IMR-90 (cell line): Measurements from ENCODE around the gene C19orf73.

Experiments
- CHD1 ChIP-seq: IDR thresholded peaks from 2 replicates; pipeline ENCODE4 v1.6.1; 2012; ENCODE audit warnings: low read depth, low read length, improper control_type of control experiment
- MAZ ChIP-seq: IDR thresholded peaks from 2 replicates; pipeline ENCODE4 v1.6.1; 2012; ENCODE audit warnings: low read depth, mild to moderate bottlenecking, low read length, improper control_type of control experiment, moderate library complexity, borderline replicate concordance
- NFE2L2 ChIP-seq: fragments of 150-350 bp; IDR thresholded peaks from 2 replicates; pipeline ENCODE4 v1.6.1; 2016; ENCODE audit warnings: low read depth, mild to moderate bottlenecking, low read length
- POLR2A ChIP-seq: IDR thresholded peaks from 2 replicates; pipeline ENCODE4 v1.6.1; 2012; ENCODE audit warnings: mild to moderate bottlenecking, low read depth, low read length
- RFX5 ChIP-seq: IDR thresholded peaks from 2 replicates; pipeline ENCODE4 v1.8.0; 2012; ENCODE audit warnings: low read depth, mild to moderate bottlenecking, low read length, moderate library complexity
- TF ChIP-seq, protein P1 (sequence below): conservative IDR thresholded peaks from 2 replicates; pipeline ENCODE4 v1.5.1; 2012; ENCODE audit warnings: mild to moderate bottlenecking, low read depth, low read length, improper control_type of control experiment

GRCh38 chr19:49141352-49141751 lies 22.4 kb upstream of the C19orf73 start:
- TF ChIP-seq POLR2A: no peak
- TF ChIP-seq RFX5: no peak
- TF ChIP-seq, protein P1, sequence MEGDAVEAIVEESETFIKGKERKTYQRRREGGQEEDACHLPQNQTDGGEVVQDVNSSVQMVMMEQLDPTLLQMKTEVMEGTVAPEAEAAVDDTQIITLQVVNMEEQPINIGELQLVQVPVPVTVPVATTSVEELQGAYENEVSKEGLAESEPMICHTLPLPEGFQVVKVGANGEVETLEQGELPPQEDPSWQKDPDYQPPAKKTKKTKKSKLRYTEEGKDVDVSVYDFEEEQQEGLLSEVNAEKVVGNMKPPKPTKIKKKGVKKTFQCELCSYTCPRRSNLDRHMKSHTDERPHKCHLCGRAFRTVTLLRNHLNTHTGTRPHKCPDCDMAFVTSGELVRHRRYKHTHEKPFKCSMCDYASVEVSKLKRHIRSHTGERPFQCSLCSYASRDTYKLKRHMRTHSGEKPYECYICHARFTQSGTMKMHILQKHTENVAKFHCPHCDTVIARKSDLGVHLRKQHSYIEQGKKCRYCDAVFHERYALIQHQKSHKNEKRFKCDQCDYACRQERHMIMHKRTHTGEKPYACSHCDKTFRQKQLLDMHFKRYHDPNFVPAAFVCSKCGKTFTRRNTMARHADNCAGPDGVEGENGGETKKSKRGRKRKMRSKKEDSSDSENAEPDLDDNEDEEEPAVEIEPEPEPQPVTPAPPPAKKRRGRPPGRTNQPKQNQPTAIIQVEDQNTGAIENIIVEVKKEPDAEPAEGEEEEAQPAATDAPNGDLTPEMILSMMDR: no peak
- TF ChIP-seq CHD1: no peak
- no peak for TF ChIP-seq MAZ
- TF ChIP-seq NFE2L2: no peak
